Measurements from ENCODE around the gene PAM16. TPM values are rescaled to one million over a fixed set of nuclear protein-coding genes. Genes with fewer than 3 reads are reported as not detected.

Gene PAM16
- total and polyA plus RNA-seq, 2 experiments from 2014 or later: 35.0 to 70.4 TPM

- H3K4me3 ChIP-seq: no peak overlapping the region
- TF ChIP-seq EZH2phosphoT487 (IDR thresholded peaks at IDR 0.05; ENCODE audit: low read depth, severe bottlenecking, unreplicated experiment) (no peak), CTCF (IDR thresholded peaks at IDR 0.05; ENCODE audit: poor library complexity) (no peak), EZH2 (IDR thresholded peaks at IDR 0.05; ENCODE audit: borderline replicate concordance) (no peak)
- WGBS (ENCODE audit: low lambda C conversion rate, missing lambda C conversion rate): 94% methylated on average over 20 of the region's 20 CpGs
- H4K20me1 ChIP-seq (ENCODE audit: insufficient read depth, poor library complexity, severe bottlenecking): no peaks in the 10 kb centered on the region
- H3K4me1 ChIP-seq (ENCODE audit: insufficient read depth): no peaks in the 10 kb centered on the region
- H3K4me2 ChIP-seq: no peak overlapping the region
- H3K36me3 ChIP-seq (replicated peaks; ENCODE audit: insufficient read depth, low read depth): no peaks in the 10 kb centered on the region
- H3K79me2 ChIP-seq: peaks cover 8% of the 10 kb centered on the region
- H2AFZ ChIP-seq: no peak overlapping the region
- DNase-seq (ENCODE audit: low spot score): no peak
- no peaks in the 10 kb centered on the region for H3K9me3 ChIP-seq (ENCODE audit: low read depth)
- H3K9me2 ChIP-seq (replicated peaks; ENCODE audit: insufficient read depth): no peaks in the 10 kb centered on the region
- no peaks in the 10 kb centered on the region for H3K27me3 ChIP-seq
- no peak overlapping the region for H3K27ac ChIP-seq
These were observed 3.6 kb upstream of the PAM16 start for GRCh38 chr16:4354512-4355409.

GRCh38 chr16:4353675-4354074, 2.6 kb upstream of the PAM16 start:
- Histone ChIP-seq H3K27me3 (no peaks in the 10 kb centered on the region), H3K4me2 (no peak overlapping the region), H2AFZ (no peak overlapping the region), H3K9me2 (replicated peaks; ENCODE audit: insufficient read depth) (no peaks in the 10 kb centered on the region), H3K9me3 (ENCODE audit: low read depth) (no peaks in the 10 kb centered on the region), H3K79me2 (peaks cover 18% of the 10 kb centered on the region), H3K4me1 (ENCODE audit: insufficient read depth) (peaks cover under 1% of the 10 kb centered on the region), H3K27ac (no peak overlapping the region), H4K20me1 (ENCODE audit: insufficient read depth, poor library complexity, severe bottlenecking) (no peaks in the 10 kb centered on the region), H3K4me3 (no peak overlapping the region), H3K36me3 (replicated peaks; ENCODE audit: insufficient read depth, low read depth) (no peaks in the 10 kb centered on the region)
- 96% methylated on average over 4 of the region's 4 CpGs for WGBS (ENCODE audit: low lambda C conversion rate, missing lambda C conversion rate)
- no peak for DNase-seq (ENCODE audit: low spot score)
- TF ChIP-seq EZH2phosphoT487 (IDR thresholded peaks at IDR 0.05; ENCODE audit: low read depth, severe bottlenecking, unreplicated experiment): no peak
- no peak for TF ChIP-seq EZH2 (IDR thresholded peaks at IDR 0.05; ENCODE audit: borderline replicate concordance)
- TF ChIP-seq CTCF (IDR thresholded peaks at IDR 0.05; ENCODE audit: poor library complexity): no peak

GRCh38 chr16:4352843-4353242, 1.7 kb upstream of the PAM16 start:
- Histone ChIP-seq H3K4me1 (ENCODE audit: insufficient read depth) (peaks cover 9% of the 10 kb centered on the region), H3K79me2 (peaks cover 24% of the 10 kb centered on the region), H3K27ac (no peak overlapping the region), H4K20me1 (ENCODE audit: insufficient read depth, poor library complexity, severe bottlenecking) (peaks cover under 1% of the 10 kb centered on the region), H2AFZ (no peak overlapping the region), H3K36me3 (replicated peaks; ENCODE audit: insufficient read depth, low read depth) (no peaks in the 10 kb centered on the region), H3K9me3 (ENCODE audit: low read depth) (no peaks in the 10 kb centered on the region), H3K9me2 (replicated peaks; ENCODE audit: insufficient read depth) (no peaks in the 10 kb centered on the region), H3K4me3 (no peak overlapping the region), H3K27me3 (no peaks in the 10 kb centered on the region), H3K4me2 (no peak overlapping the region)
- TF ChIP-seq CTCF (IDR thresholded peaks at IDR 0.05; ENCODE audit: poor library complexity): no peak
- no peak for TF ChIP-seq EZH2 (IDR thresholded peaks at IDR 0.05; ENCODE audit: borderline replicate concordance)
- TF ChIP-seq EZH2phosphoT487 (IDR thresholded peaks at IDR 0.05; ENCODE audit: low read depth, severe bottlenecking, unreplicated experiment): no peak
- DNase-seq (ENCODE audit: low spot score): no peak
- 95% methylated on average over 5 of the region's 5 CpGs for WGBS (ENCODE audit: low lambda C conversion rate, missing lambda C conversion rate)
